Kidney (tissue), 22 donors: ENCODE measurements around the gene CCDC127. TPM values are rescaled to one million over a fixed set of nuclear protein-coding genes. Genes with fewer than 3 reads are reported as not detected.
"Not testable (repeated sequence)": the region's sequence is repeated elsewhere in the genome, so short reads cannot be mapped to it uniquely, and the experiment has no call there.

Source experiments
- DNase-seq, 5 donors: peaks; one replicate each; pipeline ENCODE4 v3.0.0-alpha.2; 2013 to 2020
- FAIRE-seq: peaks from 2 replicates; lab custom pipeline; 2012; peaks lifted over from hg19 to GRCh38; lab: Jason Lieb, UNC
- H3K27ac ChIP-seq, 2 donors: one replicate each; pipeline ENCODE4 v1.7.0; 2013; ENCODE audit warnings: low read depth in 2 of 2, low read length in 2 of 2, inconsistent platforms in 1 of 2
- H3K27me3 ChIP-seq: one replicate; pipeline ENCODE4 v1.7.1; 2013; ENCODE audit warnings: low read length, inconsistent platforms; ENCODE audit not compliant: control insufficient read depth, insufficient read depth
- H3K36me3 ChIP-seq, 3 donors: one replicate each; pipeline versions ENCODE4 v1.7.0 to v1.7.1; 2013; ENCODE audit warnings: low read length in 3 of 3, control low read depth in 1 of 3, inconsistent platforms in 1 of 3; ENCODE audit not compliant: insufficient read depth in 3 of 3, control insufficient read depth in 2 of 3
- H3K4me1 ChIP-seq, 3 donors: one replicate each; pipeline versions ENCODE4 v1.7.0 to v1.7.1; 2013; ENCODE audit warnings: low read length in 3 of 3, inconsistent platforms in 1 of 3, low read depth in 1 of 3; ENCODE audit not compliant: control insufficient read depth in 2 of 3, insufficient read depth in 2 of 3
- H3K4me3 ChIP-seq, 3 donors: one replicate each; pipeline versions ENCODE4 v1.7.0 to v1.8.1; 2013; ENCODE audit warnings: low read length in 3 of 3, control low read depth in 1 of 3, inconsistent platforms in 1 of 3
- H3K9ac ChIP-seq, 3 donors: one replicate each; pipeline versions ENCODE4 v1.7.0 to v1.7.1; 2013; ENCODE audit warnings: low read length in 3 of 3, control low read depth in 1 of 3, inconsistent platforms in 1 of 3
- H3K9me3 ChIP-seq, 3 donors: one replicate each; pipeline versions ENCODE4 v1.7.0 to v1.7.1; 2013; ENCODE audit warnings: low read length in 3 of 3, control low read depth in 1 of 3, inconsistent platforms in 1 of 3; ENCODE audit not compliant: control insufficient read depth in 2 of 3, insufficient read depth in 1 of 3
- CTCF ChIP-seq: IDR thresholded peaks from 3 replicates; pipeline ENCODE4 v1.5.1; 2012; ENCODE audit warnings: mild to moderate bottlenecking, moderate library complexity, borderline replicate concordance; ENCODE audit not compliant: insufficient read depth; ENCODE audit errors: extremely low read depth
- intact Hi-C: fragments of 100-400 bp; cut with DNase I; formaldehyde crosslinking; loops from one replicate; pipeline ENCODE4 v1.11.1; 2022
- long read RNA-seq, 10 donors: library from polyadenylated mRNA in 1 of 10; unstranded in 1 of 10; transcript quantifications; one replicate each; pipeline ENCODE4 v2.0.0 and lab custom pipeline, GENCODE V29; 2021 to 2026
- polyA plus RNA-seq: library from polyadenylated mRNA; stranded (reverse); fragments of 350-450 nt; fragmentation: Illumina TruSeq; extraction: RNeasy Lipid Tissue Mini Kit (QIAGEN cat#74804); gene quantifications from one replicate; pipeline ENCODE4 v1.2.3, GENCODE V29; 2014; ENCODE audit warnings: low read depth, low replicate concordance; ENCODE audit not compliant: insufficient read depth
- total RNA-seq: library from RNA; stranded (reverse); fragmentation: NEBNext Ultra II Directional; extraction: Animal tissue kit (Norgen Biotek cat#: 25700); gene quantifications from one replicate; pipeline ENCODE4 v1.2.1, GENCODE V29; 2021
- donor health status: control.
- donor health status: control.
- donor health status: control.
- donor health status: control.
- donor health status: control.
- donor health status: DM: yes; HTN: yes; CAD: no.
- donor health status: Normal renal cell carcinoma (clear cell type).

The CCDC127 gene
- 5.9 TPM for total RNA-seq
- 3.2 TPM for polyA plus RNA-seq
- long read RNA-seq, donor 1, full-length matches to known transcripts = 8 of 8 reads
- long read RNA-seq, donor 1, partial matches to known transcripts = 0 of 8 reads
- long read RNA-seq, donor 1, other reads (novel, unspliced or antisense) = 0 of 8 reads
- long read RNA-seq, donor 2, full-length matches to known transcripts = 15 of 15 reads
- long read RNA-seq, donor 2, partial matches to known transcripts = 0 of 15 reads
- long read RNA-seq, donor 2, other reads (novel, unspliced or antisense) = 0 of 15 reads
- long read RNA-seq, donor 3, full-length matches to known transcripts = 13 of 13 reads
- long read RNA-seq, donor 3, partial matches to known transcripts = 0 of 13 reads
- long read RNA-seq, donor 3, other reads (novel, unspliced or antisense) = 0 of 13 reads
- long read RNA-seq, donor 4, full-length matches to known transcripts = 8 of 8 reads
- long read RNA-seq, donor 4, partial matches to known transcripts = 0 of 8 reads
- long read RNA-seq, donor 4, other reads (novel, unspliced or antisense) = 0 of 8 reads
- long read RNA-seq, donor 5 = 0 reads
- long read RNA-seq, donor 6, full-length matches to known transcripts = 10 of 10 reads
- long read RNA-seq, donor 6, partial matches to known transcripts = 0 of 10 reads
- long read RNA-seq, donor 6, other reads (novel, unspliced or antisense) = 0 of 10 reads
- long read RNA-seq, donor 7, full-length matches to known transcripts = 9 of 12 reads
- long read RNA-seq, donor 7, partial matches to known transcripts = 0 of 12 reads
- long read RNA-seq, donor 7, other reads (novel, unspliced or antisense) = 3 of 12 reads
- long read RNA-seq, donor 8, full-length matches to known transcripts = 12 of 12 reads
- long read RNA-seq, donor 8, partial matches to known transcripts = 0 of 12 reads
- long read RNA-seq, donor 8, other reads (novel, unspliced or antisense) = 0 of 12 reads
- long read RNA-seq, donor 9, full-length matches to known transcripts = 10 of 10 reads
- long read RNA-seq, donor 9, partial matches to known transcripts = 0 of 10 reads
- long read RNA-seq, donor 9, other reads (novel, unspliced or antisense) = 0 of 10 reads
- long read RNA-seq, donor 10, full-length matches to known transcripts = 12 of 166 reads
- long read RNA-seq, donor 10, partial matches to known transcripts = 123 of 166 reads
- long read RNA-seq, donor 10, other reads (novel, unspliced or antisense) = 31 of 166 reads

- H3K9me3 ChIP-seq, H3K4me1 ChIP-seq, FAIRE-seq, H3K27me3 ChIP-seq, H3K36me3 ChIP-seq, intact Hi-C loops: not testable (repeated sequence)
- Histone ChIP-seq H3K4me3 (peak within 1 kb of the TSS; percentile 72 to 88 (median 74)), H3K27ac (peak within 1 kb of the TSS; percentile 80 to 82), H3K9ac (peak within 1 kb of the TSS; percentile 57 to 89 (median 68))
- DNase-seq = peak; percentile 97 to 99 (median 98)
These were observed at the start of gene CCDC127, which contains the start of gene SDHA for GRCh38 chr5:217494-218456. Gene CCDC127, minus strand, starts transcription at chr5:218153. Its CDS starts 1,304 bp downstream, at chr5:216849. Gene SDHA, plus strand, starts transcription at chr5:218320. Its CDS starts 36 bp downstream, at chr5:218356.

GRCh38 chr5:267716-268115 lies 49.8 kb upstream of the CCDC127 start:
- FAIRE-seq (no peak), DNase-seq (no peak)
- no peak overlapping the region for H3K27ac ChIP-seq
- no peaks in the 10 kb centered on the region for H3K27me3 ChIP-seq
- no peaks in the 10 kb centered on the region for H3K9me3 ChIP-seq
- no peak overlapping the region for H3K9ac ChIP-seq
- intact Hi-C loops = no loop called here
- H3K4me3 ChIP-seq = no peak overlapping the region
- H3K36me3 ChIP-seq = peaks cover 0 to 4% (median 0%) of the 10 kb centered on the region in 3 donors
- no peak for TF ChIP-seq CTCF
- peaks cover 0 to 9% (median 7%) of the 10 kb centered on the region in 3 donors for H3K4me1 ChIP-seq

- H3K27ac ChIP-seq, H3K36me3 ChIP-seq, H3K27me3 ChIP-seq, FAIRE-seq, DNase-seq, H3K4me1 ChIP-seq, H3K9ac ChIP-seq, H3K4me3 ChIP-seq, intact Hi-C loops, H3K9me3 ChIP-seq: not testable (repeated sequence)
These were observed 48.5 kb upstream of the CCDC127 start for GRCh38 chr5:266311-267026.
